Activated CD4-positive, alpha-beta T cell treated with anti-CD3 and anti-CD28 coated beads, Interleukin-2, Interleukin-6, amounts not matched to agents 100 ng/mL and 50 ng/mL, durations not matched to agents 16 hours and 8 hours (primary cell): ENCODE data around the gene MZT2A.
A peak's percentile ranks its signal among the peaks of the same experiment; 100 is the strongest.
"Not testable (repeated sequence)": the region's sequence is repeated elsewhere in the genome, so short reads cannot be mapped to it uniquely, and the experiment has no call there.

Source experiments
- DNase-seq: peaks from one replicate; pipeline ENCODE4 v3.0.0-alpha.2; 2020

MZT2A gene

DNA sequence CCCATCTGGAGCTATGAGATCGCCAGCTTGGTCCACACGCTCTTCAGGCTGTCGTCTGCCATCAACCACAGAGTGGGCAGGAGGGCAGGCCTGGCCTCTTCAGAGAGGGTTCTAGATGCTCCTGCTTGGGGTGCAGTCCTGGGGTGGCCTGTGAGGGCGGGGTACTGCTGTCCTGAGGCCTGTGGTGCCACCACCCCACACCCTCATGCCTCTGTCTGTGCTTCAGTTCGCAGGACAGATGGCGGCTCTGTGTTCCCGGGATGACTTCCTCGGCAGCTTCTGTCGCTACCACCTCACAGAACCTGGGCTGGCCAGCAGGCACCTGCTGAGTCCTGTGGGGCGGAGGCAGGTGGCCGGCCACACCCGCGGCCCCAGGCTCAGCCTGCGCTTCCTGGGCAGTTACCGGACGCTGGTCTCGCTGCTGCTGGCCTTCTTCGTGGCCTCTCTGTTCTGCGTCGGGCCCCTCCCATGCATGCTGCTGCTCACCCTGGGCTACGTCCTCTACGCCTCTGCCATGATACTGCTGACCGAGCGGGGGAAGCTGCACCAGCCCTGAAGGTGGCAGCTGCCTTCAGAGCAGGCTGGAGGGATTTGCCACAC lies 27.8 kb upstream of the MZT2A start:
- not testable (repeated sequence) for DNase-seq

DNA sequence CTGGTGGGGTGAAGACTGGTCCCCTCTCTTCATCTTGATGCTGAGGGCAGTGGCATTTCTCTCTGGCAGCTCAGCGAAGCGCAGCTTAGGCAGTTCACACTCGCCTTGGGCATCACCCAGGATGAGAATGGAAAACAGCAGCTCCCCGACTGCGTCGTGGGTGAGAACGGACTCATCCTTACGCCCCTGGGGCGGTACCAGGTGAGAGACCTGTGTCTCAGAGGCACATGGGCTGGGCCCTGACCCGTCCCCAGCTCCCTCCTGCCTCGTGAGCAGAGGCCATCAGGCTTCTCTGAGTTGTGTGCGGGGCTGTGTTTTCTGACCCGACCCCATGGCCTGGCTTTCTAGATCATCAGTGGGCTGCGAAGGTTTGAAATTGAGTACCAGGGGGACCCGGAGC lies 27.3 kb upstream of the MZT2A start:
- DNase-seq = no peak

GRCh38 chr2:131518531-131518930 lies 26.3 kb upstream of the MZT2A start:
- not testable (repeated sequence) for DNase-seq

DNA sequence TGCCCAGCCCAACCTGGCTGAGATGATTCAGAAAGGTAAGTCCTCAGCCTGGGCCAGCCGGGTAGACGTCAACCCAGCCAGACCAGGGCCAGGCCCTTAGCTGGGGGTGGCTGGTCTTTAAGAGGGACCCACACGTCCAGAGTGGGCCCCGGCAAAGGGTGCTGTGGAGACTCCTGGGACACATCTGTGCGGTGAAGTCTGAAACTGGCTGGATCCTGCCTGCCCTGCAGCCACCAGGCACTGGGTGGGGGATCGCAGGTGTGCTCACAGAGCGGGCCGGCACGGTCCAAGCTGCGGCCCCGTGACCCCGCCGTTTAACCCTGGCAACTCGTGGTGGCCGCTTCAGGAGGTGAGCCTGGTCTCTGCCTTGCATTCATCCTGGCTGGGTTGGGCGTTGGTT lies 25.7 kb upstream of the MZT2A start:
- DNase-seq = not testable (repeated sequence)

- no peak for DNase-seq
These were observed 25.1 kb upstream of the MZT2A start for GRCh38 chr2:131517106-131517831.

GRCh38 chr2:131516621-131517020 lies 24.4 kb upstream of the MZT2A start:
- DNase-seq = not testable (repeated sequence)

DNA sequence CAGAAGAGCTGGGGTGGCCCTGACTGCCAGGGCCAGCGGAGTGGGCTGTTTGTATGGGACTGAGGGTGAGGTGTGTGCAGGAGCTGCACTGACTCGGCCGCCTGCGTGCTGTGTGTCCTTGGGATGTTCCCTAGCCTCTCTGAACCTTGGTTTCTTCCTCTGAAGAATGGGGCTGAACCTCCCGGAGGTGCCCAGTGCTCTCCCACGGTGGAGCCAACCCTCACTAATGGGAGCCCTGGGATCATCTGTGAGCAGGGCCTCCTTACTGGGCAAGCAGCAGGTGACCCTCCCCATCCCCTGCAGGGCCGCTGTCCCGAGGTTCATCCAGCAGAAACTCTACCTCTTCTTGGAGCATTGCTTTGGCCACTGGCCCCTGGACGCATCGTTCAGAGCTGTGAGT lies 23.8 kb upstream of the MZT2A start:
- DNase-seq = no peak

DNA sequence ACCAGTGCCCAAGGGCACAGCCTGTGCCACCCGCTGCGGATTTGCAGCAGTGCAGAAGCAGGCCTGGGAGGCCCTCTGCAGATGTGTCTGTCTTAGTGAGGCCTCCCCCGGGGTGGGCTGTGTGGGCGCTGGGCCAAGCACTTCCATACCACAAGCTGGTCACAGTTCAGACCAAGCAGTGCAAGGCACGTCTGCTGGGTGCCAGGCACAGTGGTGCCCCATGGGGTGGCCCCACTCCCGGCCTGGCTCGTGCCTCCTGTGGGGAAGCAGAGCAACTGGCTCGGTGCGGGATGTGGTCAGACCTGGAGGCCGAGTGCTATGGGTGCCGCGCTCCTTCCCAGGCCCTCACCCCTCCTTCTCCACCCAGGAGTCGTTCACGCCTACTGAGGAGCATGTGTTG lies 23.0 kb upstream of the MZT2A start:
- not testable (repeated sequence) for DNase-seq

DNA sequence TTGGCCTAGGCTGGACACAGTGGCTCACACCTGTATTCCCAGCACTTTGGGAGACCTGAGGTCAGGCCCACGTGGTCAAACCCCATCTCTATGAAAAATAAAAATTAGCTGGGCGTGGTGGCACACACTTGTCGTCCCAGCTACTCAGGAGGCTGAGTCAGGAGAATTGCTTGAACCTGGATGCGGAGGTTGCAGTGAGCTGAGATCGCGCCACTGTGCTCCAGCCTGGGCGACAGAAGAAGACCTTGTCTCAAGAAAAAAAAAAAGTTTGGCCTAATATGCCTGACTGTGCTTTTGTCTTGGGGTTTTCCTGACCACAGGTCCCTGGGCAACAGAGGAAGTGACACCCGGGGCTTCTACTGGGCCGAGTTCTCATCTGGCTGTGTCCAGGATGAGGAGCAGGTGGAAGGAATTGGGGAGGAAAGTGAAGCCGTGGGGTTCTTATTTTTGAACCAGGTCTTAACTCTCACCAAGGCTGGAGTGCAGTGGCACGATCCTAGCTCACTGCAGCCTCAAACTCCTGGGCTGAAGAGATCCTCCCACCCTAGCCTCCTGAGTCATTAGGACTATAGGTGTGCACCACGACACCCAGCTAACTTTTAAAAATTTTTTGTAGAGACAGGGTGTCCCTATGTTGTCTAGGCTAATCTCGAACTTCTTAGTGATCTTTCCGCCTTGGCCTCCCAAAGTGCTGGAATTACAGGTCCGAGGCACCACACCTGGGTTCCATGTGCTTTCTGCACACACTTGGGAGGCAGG lies 22.4 kb upstream of the MZT2A start:
- not testable (repeated sequence) for DNase-seq

GRCh38 chr2:131511969-131512870 lies 20.0 kb upstream of the MZT2A start:
- not testable (repeated sequence) for DNase-seq

GRCh38 chr2:131511291-131511968 lies 19.2 kb upstream of the MZT2A start:
- not testable (repeated sequence) for DNase-seq

GRCh38 chr2:131509615-131510014 lies 17.4 kb upstream of the MZT2A start:
- no peak for DNase-seq

DNA sequence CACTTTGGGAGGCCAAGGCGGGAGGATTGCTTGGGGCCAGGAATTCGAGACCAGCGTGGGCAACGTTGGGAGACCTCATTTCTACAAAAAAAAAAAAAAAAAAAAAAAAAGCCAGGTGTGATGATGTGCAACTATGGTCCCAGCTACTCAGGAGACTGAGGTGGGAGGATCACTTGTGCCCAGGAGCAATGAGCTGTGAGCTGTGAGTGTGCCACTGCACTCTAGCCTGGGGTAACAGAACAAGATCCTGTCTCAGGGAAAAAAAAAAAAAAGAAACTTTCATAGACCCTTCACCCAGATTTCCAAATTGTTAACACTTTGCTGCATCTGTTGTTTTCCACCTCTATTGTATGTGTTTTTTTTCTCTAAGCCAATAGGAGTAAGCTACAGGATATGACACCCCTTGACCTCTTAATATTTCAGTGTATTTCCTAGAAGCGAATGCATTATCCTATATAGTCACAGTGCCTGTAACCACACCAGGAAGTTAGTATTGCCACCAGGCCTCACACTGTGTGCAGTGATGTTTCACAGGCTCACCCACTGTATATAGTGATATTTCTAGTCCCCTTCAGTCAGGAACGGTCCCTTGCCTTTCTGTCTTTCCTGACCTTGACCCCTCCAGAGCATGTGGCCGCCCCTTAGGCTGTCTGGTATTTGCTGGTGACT lies 12.0 kb upstream of the MZT2A start:
- DNase-seq = not testable (repeated sequence)

GRCh38 chr2:131503587-131503986 lies 11.4 kb upstream of the MZT2A start:
- not testable (repeated sequence) for DNase-seq

DNA sequence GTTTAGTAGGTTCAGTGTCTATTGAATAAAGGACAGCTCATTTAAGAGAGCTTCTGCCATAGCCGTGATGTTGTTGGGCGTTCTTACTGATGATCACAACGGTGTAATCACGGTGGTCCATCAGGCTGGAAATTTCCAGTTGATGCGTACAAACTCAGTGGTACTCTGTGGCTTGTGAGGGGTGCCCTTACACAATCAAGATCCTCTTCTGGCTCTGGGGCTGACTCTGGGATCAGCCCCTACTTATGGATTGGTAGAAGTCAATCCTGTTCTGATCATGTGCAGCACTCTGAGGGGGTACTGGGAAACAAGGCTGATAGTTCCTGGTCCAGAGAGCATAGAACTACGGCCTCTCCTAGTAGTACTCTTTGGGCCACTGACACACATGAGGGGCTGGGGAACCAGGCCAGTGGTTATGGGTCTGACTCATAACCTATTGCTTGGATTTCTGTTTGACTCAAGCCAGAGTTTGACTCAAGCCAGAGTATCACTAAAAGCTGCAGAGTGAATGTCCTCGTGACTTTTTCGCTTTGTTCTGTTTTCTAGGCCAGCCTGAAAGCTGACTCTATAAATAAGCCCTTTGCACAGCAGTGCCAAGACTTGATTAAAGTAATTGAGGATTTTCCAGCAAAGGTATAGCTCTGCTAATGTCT lies 6.2 kb upstream of the MZT2A start:
- DNase-seq = peak; percentile 83

GRCh38 chr2:131495506-131495905 lies 3.3 kb upstream of the MZT2A start:
- DNase-seq = not testable (repeated sequence)

GRCh38 chr2:131493199-131493968 lies 1.2 kb upstream of the MZT2A start:
- DNase-seq = peak; percentile 16

- DNase-seq = peak; percentile 96
These were observed 411 bp upstream of the MZT2A start for GRCh38 chr2:131492418-131493198.

- DNase-seq = not testable (repeated sequence)
These were observed 744 bp downstream of the MZT2A start for GRCh38 chr2:131491469-131491836.
